Measurements from ENCODE around the gene LHX3. TPM values are rescaled to one million over a fixed set of nuclear protein-coding genes. Genes with fewer than 3 reads are reported as not detected.

Gene LHX3
- total RNA-seq, 1 donor from 2014 or later: not detected

DNA sequence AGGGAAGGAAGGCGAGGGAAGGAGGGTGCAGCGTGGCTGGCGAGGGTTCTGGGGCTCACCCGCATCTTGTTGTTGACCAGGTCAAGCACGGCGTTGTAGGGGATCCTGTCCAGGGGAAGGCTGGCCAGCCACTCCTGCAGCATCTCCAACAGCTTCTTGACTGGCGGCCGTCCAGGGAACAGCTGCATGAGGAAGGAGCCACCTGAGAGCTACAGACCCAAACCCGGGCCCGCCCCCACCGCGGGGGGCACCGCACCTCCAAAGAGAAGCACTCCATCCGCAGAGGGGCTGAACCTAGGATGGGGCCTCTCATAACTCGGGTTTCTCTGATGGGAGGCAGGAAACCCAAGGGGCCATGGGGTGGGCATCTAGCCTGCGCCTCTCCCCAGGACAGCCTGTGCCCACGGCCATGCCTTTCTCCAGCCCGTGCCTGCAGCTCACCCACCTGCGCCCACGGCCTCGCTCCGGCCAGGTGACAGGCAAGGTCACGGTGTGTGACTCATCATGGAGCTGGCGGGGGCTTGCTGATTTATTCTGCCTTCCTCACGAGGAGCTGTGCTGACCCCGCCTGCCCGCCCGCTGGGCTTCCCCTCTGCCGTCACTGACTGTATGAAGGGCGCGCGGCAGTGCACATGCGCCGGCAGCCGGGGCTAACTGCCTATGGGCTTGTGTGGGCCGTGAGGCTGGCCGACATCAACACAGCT, 11.8 kb upstream of the LHX3 start:
- no peaks in the 10 kb centered on the region for H3K9me3 Mint-ChIP-seq
- H3K4me1 Mint-ChIP-seq: no peaks in the 10 kb centered on the region
- Histone ChIP-seq H3K27ac (no peak overlapping the region), H3F3A (ENCODE audit: low read depth) (no peaks in the 10 kb centered on the region), H4K20me1 (ENCODE audit: low read depth) (peaks cover 26% of the 10 kb centered on the region), H3K9ac (no peak overlapping the region), H3K79me2 (ENCODE audit: low read depth) (no peaks in the 10 kb centered on the region), H3K27me3 (no peaks in the 10 kb centered on the region), H2AFZ (replicated peaks) (no peak overlapping the region), H3K4me2 (no peak overlapping the region), H3K36me3 (peaks cover 3% of the 10 kb centered on the region), H3K9me3 (ENCODE audit: low read depth) (no peaks in the 10 kb centered on the region), H3K4me1 (no peaks in the 10 kb centered on the region), H3K4me3 (no peak overlapping the region)
- H3K4me3 Mint-ChIP-seq: no peak overlapping the region
- DNase-seq (ENCODE audit: low spot score): no peak
- H3K27me3 Mint-ChIP-seq (ENCODE audit: insufficient read depth, low read depth): no peaks in the 10 kb centered on the region
- TF ChIP-seq, protein P1, sequence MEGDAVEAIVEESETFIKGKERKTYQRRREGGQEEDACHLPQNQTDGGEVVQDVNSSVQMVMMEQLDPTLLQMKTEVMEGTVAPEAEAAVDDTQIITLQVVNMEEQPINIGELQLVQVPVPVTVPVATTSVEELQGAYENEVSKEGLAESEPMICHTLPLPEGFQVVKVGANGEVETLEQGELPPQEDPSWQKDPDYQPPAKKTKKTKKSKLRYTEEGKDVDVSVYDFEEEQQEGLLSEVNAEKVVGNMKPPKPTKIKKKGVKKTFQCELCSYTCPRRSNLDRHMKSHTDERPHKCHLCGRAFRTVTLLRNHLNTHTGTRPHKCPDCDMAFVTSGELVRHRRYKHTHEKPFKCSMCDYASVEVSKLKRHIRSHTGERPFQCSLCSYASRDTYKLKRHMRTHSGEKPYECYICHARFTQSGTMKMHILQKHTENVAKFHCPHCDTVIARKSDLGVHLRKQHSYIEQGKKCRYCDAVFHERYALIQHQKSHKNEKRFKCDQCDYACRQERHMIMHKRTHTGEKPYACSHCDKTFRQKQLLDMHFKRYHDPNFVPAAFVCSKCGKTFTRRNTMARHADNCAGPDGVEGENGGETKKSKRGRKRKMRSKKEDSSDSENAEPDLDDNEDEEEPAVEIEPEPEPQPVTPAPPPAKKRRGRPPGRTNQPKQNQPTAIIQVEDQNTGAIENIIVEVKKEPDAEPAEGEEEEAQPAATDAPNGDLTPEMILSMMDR (IDR thresholded peaks at IDR 0.05): no peak
- TF ChIP-seq EZH2phosphoT487 (IDR thresholded peaks at IDR 0.05) (no peak), EZH2 (IDR thresholded peaks at IDR 0.05) (no peak)
- H3K36me3 Mint-ChIP-seq: peaks cover 13% of the 10 kb centered on the region
- H3K27ac Mint-ChIP-seq: no peak overlapping the region

DNA sequence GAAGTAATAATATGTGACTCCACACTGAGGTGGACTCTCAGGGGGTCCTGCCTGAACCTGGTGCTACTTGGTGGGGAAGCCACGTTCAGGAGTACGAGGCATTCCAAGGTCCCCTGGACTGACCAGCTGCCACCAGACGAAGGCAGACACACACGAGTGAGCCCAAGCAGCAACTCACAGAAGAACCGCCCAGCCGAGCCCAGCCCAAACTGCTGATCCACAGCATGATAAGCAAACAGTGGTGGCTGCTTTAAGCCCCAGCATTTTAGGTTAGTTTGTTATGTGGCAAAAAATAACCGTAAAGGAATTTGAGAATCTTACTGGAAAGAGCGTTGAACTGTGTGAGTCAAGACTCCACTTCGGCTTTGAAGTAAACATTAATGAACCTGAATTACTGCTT, 8.8 kb upstream of the LHX3 start:
- no peaks in the 10 kb centered on the region for H3K9me3 ChIP-seq (ENCODE audit: low read depth)
- peaks cover 13% of the 10 kb centered on the region for H3K36me3 Mint-ChIP-seq
- peaks cover 28% of the 10 kb centered on the region for H4K20me1 ChIP-seq (ENCODE audit: low read depth)
- no peaks in the 10 kb centered on the region for H3K4me1 Mint-ChIP-seq
- no peaks in the 10 kb centered on the region for H3F3A ChIP-seq (ENCODE audit: low read depth)
- H3K79me2 ChIP-seq (ENCODE audit: low read depth): no peaks in the 10 kb centered on the region
- no peak overlapping the region for H2AFZ ChIP-seq (replicated peaks)
- H3K9ac ChIP-seq: no peak overlapping the region
- TF ChIP-seq, protein P1 (IDR thresholded peaks at IDR 0.05): no peak
- no peak for TF ChIP-seq EZH2phosphoT487 (IDR thresholded peaks at IDR 0.05)
- no peak for TF ChIP-seq EZH2 (IDR thresholded peaks at IDR 0.05)
- H3K4me2 ChIP-seq: no peak overlapping the region
- H3K4me3 ChIP-seq: no peak overlapping the region
- no peak overlapping the region for H3K27ac Mint-ChIP-seq
- peaks cover 3% of the 10 kb centered on the region for H3K36me3 ChIP-seq
- no peaks in the 10 kb centered on the region for H3K27me3 ChIP-seq
- no peak for DNase-seq (ENCODE audit: low spot score)
- no peak overlapping the region for H3K4me3 Mint-ChIP-seq
- H3K27me3 Mint-ChIP-seq (ENCODE audit: insufficient read depth, low read depth): no peaks in the 10 kb centered on the region
- no peak overlapping the region for H3K27ac ChIP-seq
- H3K9me3 Mint-ChIP-seq: no peaks in the 10 kb centered on the region
- H3K4me1 ChIP-seq: no peaks in the 10 kb centered on the region

DNA sequence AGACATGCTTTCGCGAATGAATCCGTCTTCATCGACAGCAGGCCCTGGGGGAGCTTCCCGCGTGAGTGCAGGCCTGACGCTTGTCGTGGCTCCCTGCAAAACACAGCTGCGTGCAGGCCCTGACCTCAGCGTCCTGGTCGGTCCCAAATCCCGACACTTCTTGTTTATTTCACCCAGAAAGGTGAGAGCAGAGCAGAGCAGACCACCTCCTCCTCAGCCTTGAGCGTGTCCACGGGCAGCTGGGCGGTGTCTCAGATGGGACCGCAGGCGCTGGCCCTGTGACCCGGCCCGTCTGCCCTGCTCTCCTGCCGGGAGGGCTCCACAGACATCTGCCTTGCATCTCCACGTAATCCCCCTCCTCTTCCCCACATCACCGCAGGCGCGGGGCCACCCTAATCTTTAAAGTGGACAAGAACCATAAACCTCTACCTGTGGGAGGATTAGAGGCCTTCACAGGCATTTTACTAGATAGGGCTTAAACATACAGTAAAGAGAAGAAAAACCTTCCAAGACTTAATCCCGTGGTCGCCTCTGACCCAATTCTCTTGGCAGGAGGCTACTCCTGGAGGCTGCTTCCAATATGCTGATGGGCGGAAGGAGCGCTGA, 7.5 kb upstream of the LHX3 start:
- no peak for TF ChIP-seq EZH2 (IDR thresholded peaks at IDR 0.05)
- TF ChIP-seq, protein P1 (IDR thresholded peaks at IDR 0.05): no peak
- no peak for TF ChIP-seq EZH2phosphoT487 (IDR thresholded peaks at IDR 0.05)
- Mint-ChIP-seq H3K27me3 (ENCODE audit: insufficient read depth, low read depth) (no peaks in the 10 kb centered on the region), H3K4me1 (no peaks in the 10 kb centered on the region), H3K36me3 (peaks cover 15% of the 10 kb centered on the region), H3K4me3 (no peak overlapping the region), H3K27ac (no peak overlapping the region), H3K9me3 (no peaks in the 10 kb centered on the region)
- Histone ChIP-seq H3K4me2 (no peak overlapping the region), H3F3A (ENCODE audit: low read depth) (no peaks in the 10 kb centered on the region), H3K4me1 (no peaks in the 10 kb centered on the region), H4K20me1 (ENCODE audit: low read depth) (peaks cover 35% of the 10 kb centered on the region), H3K27ac (no peak overlapping the region), H3K27me3 (no peaks in the 10 kb centered on the region), H3K4me3 (no peak overlapping the region), H3K9ac (no peak overlapping the region), H3K36me3 (peaks cover 3% of the 10 kb centered on the region), H2AFZ (replicated peaks) (no peak overlapping the region), H3K79me2 (ENCODE audit: low read depth) (no peaks in the 10 kb centered on the region), H3K9me3 (ENCODE audit: low read depth) (no peaks in the 10 kb centered on the region)
- DNase-seq (ENCODE audit: low spot score): no peak
